HG03571 (cell line): ENCODE results near the gene DMD.

Experiments used
- ATAC-seq: cut with Tn5 transposase; IDR thresholded peaks from one replicate; pipeline ENCODE4 v1.9.1; 2021; ENCODE audit not compliant: unreplicated experiment

Gene DMD

GRCh38 chrX:31217084-31217483 lies 1994.3 kb downstream of the DMD start:
- ATAC-seq: no peak

- no peak for ATAC-seq
These were observed 1996.0 kb downstream of the DMD start for GRCh38 chrX:31215277-31215815.

DNA sequence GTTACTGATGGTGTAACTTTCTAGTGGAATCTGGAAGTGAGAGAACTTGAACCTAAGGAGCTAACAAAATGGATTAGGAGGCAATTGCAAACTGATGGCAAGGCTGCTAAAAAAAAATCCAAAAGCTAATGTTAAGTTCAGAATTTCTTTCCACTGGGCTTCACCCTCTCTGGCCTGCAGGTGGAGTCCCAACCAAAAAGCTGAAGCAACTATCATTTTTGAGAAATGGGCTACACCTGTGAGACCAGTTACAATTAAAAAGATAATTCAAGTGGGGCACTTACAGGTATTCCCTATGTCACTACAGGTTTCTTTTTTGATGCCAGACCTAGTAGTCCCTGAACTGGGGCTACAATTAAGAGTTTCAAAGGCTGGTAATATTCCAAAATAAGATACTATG lies 1997.4 kb downstream of the DMD start:
- no peak for ATAC-seq

DNA sequence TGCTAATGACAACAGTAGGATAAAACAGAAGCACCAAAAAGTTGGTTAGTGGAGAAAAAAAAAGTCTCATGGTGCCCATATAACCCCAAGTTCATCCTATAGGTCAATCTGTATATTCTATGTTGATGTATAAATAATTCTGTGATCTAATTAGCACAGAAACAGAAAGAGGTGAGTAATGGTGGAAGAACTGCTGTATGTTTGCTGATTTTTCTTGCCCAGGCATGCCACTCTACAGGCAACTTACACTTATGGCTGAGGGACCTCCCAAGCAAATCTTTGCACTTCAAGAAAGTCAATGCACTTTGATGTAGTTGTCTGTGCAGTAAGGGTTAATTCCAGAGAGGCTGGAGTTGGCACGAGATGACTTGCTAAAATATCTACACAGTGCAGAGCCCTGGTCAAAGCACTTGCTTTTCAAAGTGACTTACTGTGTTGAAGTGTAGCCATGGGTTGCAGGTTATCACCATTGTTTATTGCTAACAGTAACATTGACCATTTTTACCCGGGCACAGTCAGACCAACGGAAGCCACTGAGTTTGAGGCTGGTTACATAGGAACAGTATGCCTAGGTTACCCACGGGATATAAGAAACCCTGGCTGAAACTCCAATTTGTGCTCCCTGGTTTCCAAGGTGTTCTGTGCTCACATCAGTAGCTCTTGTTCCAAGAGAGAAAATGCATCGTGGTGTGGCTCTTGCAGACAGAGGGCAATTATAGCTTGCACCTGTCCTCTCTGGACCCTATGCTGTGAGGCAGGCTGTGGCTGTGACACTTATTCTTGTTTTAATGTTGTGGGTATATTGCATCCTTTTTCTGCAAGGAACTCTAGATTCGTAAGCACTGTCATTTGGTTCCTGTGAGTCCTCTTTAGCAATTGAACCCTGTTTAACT lies 1998.2 kb downstream of the DMD start:
- ATAC-seq: no peak

GRCh38 chrX:31209005-31209628 lies 2002.2 kb downstream of the DMD start:
- no peak for ATAC-seq

GRCh38 chrX:31201503-31201902 lies 2009.8 kb downstream of the DMD start:
- ATAC-seq: no peak

GRCh38 chrX:31200430-31200829 lies 2010.9 kb downstream of the DMD start:
- ATAC-seq: no peak

DNA sequence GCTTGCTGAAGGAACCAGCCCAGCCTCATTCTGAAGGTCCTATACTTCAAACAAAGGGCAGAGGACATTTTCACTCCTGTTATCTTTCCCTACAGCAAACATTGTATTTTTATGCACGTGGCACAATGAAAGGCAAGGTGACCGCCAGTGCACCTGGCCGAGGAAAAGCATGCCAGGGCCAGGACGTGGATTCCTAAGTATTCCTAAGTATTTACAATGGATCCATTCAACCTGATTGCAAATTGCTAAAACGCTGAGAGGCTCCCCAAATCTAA lies 2011.6 kb downstream of the DMD start:
- ATAC-seq: no peak

DNA sequence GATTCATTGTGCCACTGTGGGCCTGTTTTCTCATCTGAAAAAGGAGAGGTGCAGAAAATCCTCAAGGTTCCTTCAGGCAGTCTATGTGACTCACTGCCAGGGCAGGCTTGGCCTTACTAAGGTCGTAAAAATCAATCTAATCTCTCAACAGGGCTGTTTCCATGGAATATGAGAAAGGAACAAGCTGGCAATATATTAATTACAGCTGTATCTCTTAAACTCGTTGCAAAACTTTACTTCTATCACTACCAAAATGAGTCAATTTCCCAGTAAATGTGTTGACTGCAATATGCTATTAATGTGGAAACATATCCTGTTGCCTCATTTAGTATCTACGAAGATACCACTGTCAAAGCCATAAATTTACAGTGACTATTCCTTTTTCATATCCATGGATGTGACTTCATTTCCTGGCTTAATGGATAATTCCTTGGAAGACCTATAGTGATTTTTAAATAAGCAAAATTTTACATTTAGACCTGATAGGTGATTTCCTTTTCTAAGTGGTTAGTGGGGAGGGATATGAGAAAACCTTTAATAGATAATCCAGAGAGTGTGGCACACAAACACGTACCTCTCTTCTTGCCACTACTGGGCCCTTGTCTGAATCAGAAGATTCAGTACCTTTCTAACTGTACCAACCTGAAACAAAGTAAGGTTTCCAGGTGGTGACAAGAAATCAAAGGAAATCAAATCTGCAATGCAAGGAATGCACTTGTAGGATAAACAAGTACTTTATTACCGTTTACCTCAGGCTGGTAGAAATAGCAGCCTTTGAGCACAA lies 2012.1 kb downstream of the DMD start:
- no peak for ATAC-seq

DNA sequence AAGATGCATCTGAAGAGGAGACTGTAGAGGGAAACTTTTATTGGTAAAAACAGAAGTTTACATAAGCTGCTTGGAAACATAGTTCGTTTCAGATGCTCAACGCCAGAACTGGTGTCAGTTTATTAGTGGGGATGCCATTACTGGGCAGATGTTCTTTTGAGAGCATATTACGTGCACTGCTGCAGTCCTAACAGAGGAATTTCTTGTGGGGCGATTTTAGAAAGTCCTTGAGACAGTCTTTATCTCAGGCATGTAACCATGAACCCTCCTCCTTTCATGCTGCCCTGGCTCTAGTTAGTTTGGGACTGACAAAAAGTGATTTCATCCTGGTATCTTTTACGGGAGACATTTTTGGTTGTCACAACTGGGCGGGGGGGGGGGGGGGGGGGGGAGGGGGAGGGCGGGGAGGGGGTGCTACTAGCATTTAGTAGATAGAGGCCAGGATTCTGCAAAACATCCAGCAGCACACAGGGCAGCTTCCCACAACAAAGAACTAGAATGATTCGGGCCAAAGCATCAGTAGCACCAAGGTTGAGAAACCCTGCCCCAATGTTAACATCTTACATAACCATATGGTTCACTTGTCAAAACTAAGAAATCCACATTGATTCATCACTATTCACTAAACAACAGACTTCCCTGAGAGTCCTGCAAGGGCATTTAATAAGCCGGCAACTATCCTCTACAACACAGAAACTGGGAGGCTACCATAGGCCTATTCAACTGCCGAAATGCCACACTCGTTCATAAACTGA lies 2021.0 kb downstream of the DMD start:
- no peak for ATAC-seq

DNA sequence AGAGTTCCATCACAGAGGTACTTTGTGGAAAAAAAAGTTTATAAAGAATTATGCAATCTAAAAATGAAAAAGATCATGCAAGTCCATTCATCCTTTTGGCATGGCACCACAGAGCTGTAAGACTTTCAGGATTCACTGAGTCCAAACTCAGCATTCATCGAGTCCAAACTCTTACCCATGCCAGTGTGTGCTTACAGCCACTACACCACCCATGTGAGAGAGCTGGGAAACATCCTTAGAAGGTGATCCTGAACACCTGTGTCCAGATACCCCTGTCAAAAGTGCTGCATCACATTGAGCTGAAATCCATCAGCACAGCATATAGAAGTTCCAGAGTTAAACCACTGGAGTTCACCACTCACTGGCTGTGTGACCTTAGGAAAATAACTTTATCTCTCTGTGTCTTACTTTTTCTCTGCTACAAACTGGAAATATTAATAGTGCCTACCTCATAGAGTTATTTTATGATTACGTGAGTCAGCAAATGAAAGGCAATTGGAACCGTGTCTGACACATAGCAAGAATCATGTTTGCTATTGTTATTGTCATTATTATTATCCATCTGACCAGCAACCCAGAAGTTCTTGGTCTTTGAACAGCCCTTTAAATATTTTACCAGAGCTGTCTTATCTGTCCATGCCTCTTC lies 2024.5 kb downstream of the DMD start:
- no peak for ATAC-seq

GRCh38 chrX:31185884-31186283 lies 2025.5 kb downstream of the DMD start:
- no peak for ATAC-seq

DNA sequence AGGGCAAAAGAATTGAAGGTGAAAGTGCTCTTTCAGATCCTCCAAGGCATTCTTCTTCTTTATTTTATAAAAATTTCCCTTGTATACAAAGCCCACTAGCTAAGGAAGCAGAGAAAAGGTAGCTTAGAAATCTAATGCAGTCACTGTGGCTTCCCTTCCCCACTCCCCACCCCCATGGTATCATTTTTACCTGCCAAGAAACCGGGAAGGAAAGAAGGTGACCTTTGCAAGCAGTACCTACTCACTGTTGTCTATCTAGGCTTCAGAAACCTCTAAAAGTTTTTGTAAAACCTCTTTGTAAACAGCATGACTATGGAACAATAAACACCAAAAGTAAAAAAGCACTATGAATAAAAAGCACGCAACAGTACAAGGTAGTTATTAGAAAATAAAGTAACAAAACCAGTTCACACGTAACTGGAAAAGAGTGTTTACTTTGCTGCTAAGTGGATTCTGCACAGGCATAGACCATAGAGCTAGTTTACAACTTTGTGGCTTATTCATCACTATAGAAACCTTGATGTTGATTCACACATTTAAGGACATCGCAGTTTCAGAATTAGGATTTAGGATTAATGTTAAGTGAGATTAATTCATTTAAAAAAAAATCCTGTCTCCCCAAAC lies 2029.9 kb downstream of the DMD start:
- ATAC-seq: no peak

- ATAC-seq: no peak
These were observed 2032.1 kb downstream of the DMD start for GRCh38 chrX:31179203-31179602.

- ATAC-seq: no peak
These were observed 2032.6 kb downstream of the DMD start for GRCh38 chrX:31178769-31179125.

GRCh38 chrX:31178064-31178768 lies 2033.1 kb downstream of the DMD start:
- ATAC-seq: peak; percentile 64

- ATAC-seq: no peak
These were observed 2040.6 kb downstream of the DMD start for GRCh38 chrX:31170792-31171191.

- ATAC-seq: peak; percentile 100
These were observed 2042.8 kb downstream of the DMD start for GRCh38 chrX:31168551-31168950.

- ATAC-seq: no peak
These were observed 2044.5 kb downstream of the DMD start for GRCh38 chrX:31166832-31167231.

- ATAC-seq: no peak
These were observed 2044.9 kb downstream of the DMD start for GRCh38 chrX:31166416-31166815.
